DND-41 (cell line): ENCODE measurements around the gene EVC2.

Experiments
- CTCF ChIP-seq: IDR thresholded peaks from 2 replicates; pipeline ENCODE4 v1.5.1; 2012; ENCODE audit warnings: borderline replicate concordance, low read length, moderate library complexity, mild to moderate bottlenecking; ENCODE audit not compliant: poor library complexity, severe bottlenecking; ENCODE audit errors: extremely low read depth
- EZH2 ChIP-seq: IDR thresholded peaks from 3 replicates; pipeline ENCODE4 v1.6.1; 2012; ENCODE audit warnings: borderline replicate concordance, low read depth, mild to moderate bottlenecking, moderate library complexity, low read length, inconsistent platforms; ENCODE audit not compliant: severe bottlenecking

DNA sequence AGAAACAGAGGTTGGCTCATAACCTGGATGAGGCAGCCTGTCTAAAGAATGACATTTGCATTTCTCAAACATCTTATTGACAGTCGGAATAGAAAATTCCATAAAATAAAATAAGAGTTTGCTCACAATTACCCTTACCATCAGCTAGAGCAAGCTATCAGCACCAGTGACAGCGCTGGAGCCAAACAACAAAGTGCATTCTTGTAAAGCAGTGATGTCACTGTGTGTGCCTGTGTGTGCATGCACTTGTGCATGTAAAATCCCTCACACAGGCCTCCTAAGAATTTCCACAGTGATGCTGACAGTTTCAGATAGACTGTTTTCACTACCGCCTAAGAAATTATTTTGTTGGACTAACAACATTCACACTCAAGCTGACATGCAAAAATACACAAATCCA lies 77.6 kb downstream of the EVC2 start:
- TF ChIP-seq EZH2, result no peak
- no peak for TF ChIP-seq CTCF
